HEK293 (cell line): ENCODE data around the gene AIFM1.

Experiments used
- CTCF ChIA-PET: fragments of 350-600 bp; formaldehyde crosslinking; extraction: SDS; loops from one replicate; lab custom pipeline; 2021; ENCODE audit warnings: antibody characterized with exemption; lab: Yijun Ruan, JAX
- POLR2A ChIA-PET: fragments of 300-600 bp; formaldehyde crosslinking; extraction: SDS; loops from one replicate; lab custom pipeline; 2020; ENCODE audit warnings: antibody characterized with exemption, inconsistent platforms; lab: Yijun Ruan, JAX
- H3K27ac ChIP-seq: fragments of 200-500 bp; sonication (Bioruptor generic); 2 replicates; pipeline ENCODE4 v1.5.1; 2014; ENCODE audit warnings: low read depth, low read length, control low read depth, inconsistent platforms; ENCODE audit errors: extremely low read depth
- H3K36me3 ChIP-seq, 2 experiments: fragments of 200-500 bp in 1 of 2; sonication (Bioruptor generic) in 1 of 2; 1 replicate in 1 of 2; 2 replicates in 1 of 2; pipeline ENCODE4 v1.5.1; 2014 to 2017; ENCODE audit warnings: inconsistent platforms in 2 of 2, low read length in 2 of 2; ENCODE audit not compliant: control insufficient read depth in 2 of 2, insufficient read depth in 1 of 2
- H3K4me1 ChIP-seq: fragments of 200-500 bp; sonication (Bioruptor generic); 2 replicates; pipeline ENCODE4 v1.5.1; 2014; ENCODE audit warnings: mild to moderate bottlenecking, low read length, inconsistent platforms; ENCODE audit not compliant: control insufficient read depth, insufficient read depth
- H3K4me3 ChIP-seq: 2 replicates; pipeline ENCODE4 v1.5.1; 2011; ENCODE audit warnings: low read depth, mild to moderate bottlenecking, control low read depth, low read length, moderate library complexity
- H3K9me3 ChIP-seq: fragments of 200-500 bp; sonication (Bioruptor generic); 2 replicates; pipeline ENCODE4 v1.5.1; 2014; ENCODE audit warnings: low read depth, low read length, inconsistent platforms; ENCODE audit not compliant: control insufficient read depth, insufficient read depth
- KLF17 ChIP-seq: fragments of 450-650 bp; formaldehyde crosslinking; IDR thresholded peaks from 2 replicates; pipeline ENCODE4 v1.5.1; 2016; ENCODE audit warnings: missing biosample characterization, missing genetic modification characterization
- KLF7 ChIP-seq: fragments of 450-650 bp; formaldehyde crosslinking; IDR thresholded peaks from 2 replicates; pipeline ENCODE4 v1.5.1; 2016; ENCODE audit warnings: missing biosample characterization, missing genetic modification characterization, borderline replicate concordance
- MEIS1 ChIP-seq: sonication (generic); formaldehyde crosslinking; IDR thresholded peaks from 2 replicates; pipeline ENCODE4 v1.8.1; 2022; ENCODE audit warnings: missing genetic modification reagents, mild to moderate bottlenecking, borderline replicate concordance
- REPIN1 ChIP-seq: fragments of 450-650 bp; formaldehyde crosslinking; IDR thresholded peaks from 2 replicates; pipeline ENCODE4 v1.5.1; 2017; ENCODE audit warnings: missing biosample characterization, missing genetic modification characterization, low read depth
- SP2 ChIP-seq: fragments of 450-650 bp; formaldehyde crosslinking; IDR thresholded peaks from 2 replicates; pipeline ENCODE4 v1.5.1; 2016; ENCODE audit warnings: missing biosample characterization, missing genetic modification characterization
- TRIM28 ChIP-seq: IDR thresholded peaks from 2 replicates; pipeline ENCODE4 v1.6.1; 2011; ENCODE audit warnings: low read length, control low read depth, borderline replicate concordance
- TSHZ1 ChIP-seq: fragments of 450-650 bp; formaldehyde crosslinking; IDR thresholded peaks from 2 replicates; pipeline ENCODE4 v1.5.1; 2016; ENCODE audit warnings: missing biosample characterization, missing genetic modification characterization, borderline replicate concordance
- ZFP37 ChIP-seq: fragments of 450-650 bp; formaldehyde crosslinking; IDR thresholded peaks from 2 replicates; pipeline ENCODE4 v1.5.1; 2016; ENCODE audit warnings: missing biosample characterization, missing genetic modification characterization
- ZIC2 ChIP-seq: fragments of 450-650 bp; formaldehyde crosslinking; IDR thresholded peaks from 2 replicates; pipeline ENCODE4 v1.5.1; 2016; ENCODE audit warnings: missing biosample characterization, missing genetic modification characterization
- ZNF114 ChIP-seq: fragments of 450-650 bp; formaldehyde crosslinking; IDR thresholded peaks from 2 replicates; pipeline ENCODE4 v1.5.0; 2017; ENCODE audit warnings: missing biosample characterization, missing genetic modification characterization
- ZNF211 ChIP-seq: fragments of 450-650 bp; formaldehyde crosslinking; IDR thresholded peaks from 2 replicates; pipeline ENCODE4 v1.5.1; 2016; ENCODE audit warnings: low read depth, missing biosample characterization, missing genetic modification characterization
- ZNF223 ChIP-seq: fragments of 450-650 bp; formaldehyde crosslinking; IDR thresholded peaks from 2 replicates; pipeline ENCODE4 v1.5.1; 2016; ENCODE audit warnings: missing biosample characterization, missing genetic modification characterization
- ZNF23 ChIP-seq: fragments of 450-650 bp; formaldehyde crosslinking; IDR thresholded peaks from 2 replicates; pipeline ENCODE4 v1.5.1; 2016; ENCODE audit warnings: missing biosample characterization, missing genetic modification characterization, borderline replicate concordance
- ZNF302 ChIP-seq: fragments of 450-650 bp; formaldehyde crosslinking; IDR thresholded peaks from 2 replicates; pipeline ENCODE4 v1.5.1; 2016; ENCODE audit warnings: missing biosample characterization, missing genetic modification characterization, low read depth
- ZNF335 ChIP-seq: fragments of 450-650 bp; formaldehyde crosslinking; conservative IDR thresholded peaks from 2 replicates; pipeline ENCODE4 v1.5.1; 2016; ENCODE audit warnings: missing biosample characterization, missing genetic modification characterization
- ZNF350 ChIP-seq: fragments of 450-650 bp; formaldehyde crosslinking; IDR thresholded peaks from 2 replicates; pipeline ENCODE4 v1.5.0; 2017; ENCODE audit warnings: missing biosample characterization, mild to moderate bottlenecking, missing genetic modification characterization
- ZNF366 ChIP-seq: fragments of 450-650 bp; formaldehyde crosslinking; conservative IDR thresholded peaks from 2 replicates; pipeline ENCODE4 v1.5.1; 2016; ENCODE audit warnings: missing biosample characterization, missing genetic modification characterization
- ZNF404 ChIP-seq: fragments of 450-650 bp; formaldehyde crosslinking; IDR thresholded peaks from 2 replicates; pipeline ENCODE4 v1.5.1; 2017; ENCODE audit warnings: missing biosample characterization, missing genetic modification characterization
- ZNF426 ChIP-seq: fragments of 450-650 bp; formaldehyde crosslinking; IDR thresholded peaks from 2 replicates; pipeline ENCODE4 v1.5.1; 2017; ENCODE audit warnings: missing biosample characterization, missing genetic modification characterization, mild to moderate bottlenecking, inconsistent platforms, moderate library complexity
- ZNF488 ChIP-seq: fragments of 450-650 bp; formaldehyde crosslinking; IDR thresholded peaks from 2 replicates; pipeline ENCODE4 v1.5.1; 2016; ENCODE audit warnings: missing biosample characterization, missing genetic modification characterization
- ZNF518A ChIP-seq: fragments of 450-650 bp; formaldehyde crosslinking; conservative IDR thresholded peaks from 2 replicates; pipeline ENCODE4 v1.5.1; 2016; ENCODE audit warnings: low read depth, missing biosample characterization, missing genetic modification characterization
- ZNF521 ChIP-seq: fragments of 450-650 bp; formaldehyde crosslinking; IDR thresholded peaks from 2 replicates; pipeline ENCODE4 v1.5.1; 2017; ENCODE audit warnings: missing biosample characterization, mild to moderate bottlenecking, missing genetic modification characterization
- ZNF544 ChIP-seq: fragments of 450-650 bp; formaldehyde crosslinking; IDR thresholded peaks from 2 replicates; pipeline ENCODE4 v1.5.0; 2017; ENCODE audit warnings: missing biosample characterization, missing genetic modification characterization
- ZNF571 ChIP-seq: fragments of 450-650 bp; formaldehyde crosslinking; IDR thresholded peaks from 2 replicates; pipeline ENCODE4 v1.5.0; 2017; ENCODE audit warnings: missing biosample characterization, missing genetic modification characterization
- ZNF580 ChIP-seq: fragments of 450-650 bp; formaldehyde crosslinking; IDR thresholded peaks from 2 replicates; pipeline ENCODE4 v1.5.1; 2016; ENCODE audit warnings: missing biosample characterization, missing genetic modification characterization
- ZNF660 ChIP-seq: fragments of 450-650 bp; IDR thresholded peaks from 2 replicates; pipeline ENCODE4 v1.5.1; 2018; ENCODE audit warnings: missing biosample characterization, mild to moderate bottlenecking, missing genetic modification characterization
- ZNF776 ChIP-seq: fragments of 450-650 bp; formaldehyde crosslinking; IDR thresholded peaks from 2 replicates; pipeline ENCODE4 v1.5.0; 2017; ENCODE audit warnings: missing biosample characterization, missing genetic modification characterization, borderline replicate concordance
- ZNF843 ChIP-seq: fragments of 450-650 bp; formaldehyde crosslinking; IDR thresholded peaks from 2 replicates; pipeline ENCODE4 v1.5.1; 2016; ENCODE audit warnings: missing biosample characterization, missing genetic modification characterization
- ZSCAN30 ChIP-seq: fragments of 450-650 bp; IDR thresholded peaks from 2 replicates; pipeline ENCODE4 v1.5.1; 2018; ENCODE audit warnings: missing biosample characterization, mild to moderate bottlenecking, missing genetic modification characterization, moderate library complexity

Gene AIFM1

GRCh38 chrX:130165181-130165702 is 399 bp downstream of the AIFM1 start:
- ChIA-PET CTCF (interaction anchor here (0.5 to 0.6 kb wide), 2 partner anchors 86 to 88 kb away, joined by 3 to 4 read pairs; no protein-coding TSS in a partner anchor), POLR2A (interaction anchor here (0.7 to 2.2 kb wide), 13 partner anchors 9 to 204 kb away, joined by 3 to 11 read pairs (median 4); partner anchors contain the start of gene ELF4)
- peak overlapping the region; percentile 64 for H3K4me3 ChIP-seq
- peaks cover 8% of the 10 kb centered on the region for H3K4me1 ChIP-seq
- no peaks in the 10 kb centered on the region for H3K9me3 ChIP-seq
- no peaks in the 10 kb centered on the region for H3K36me3 ChIP-seq
- H3K27ac ChIP-seq = peak overlapping the region; percentile 83
- TF ChIP-seq ZNF114 (tag by site-specific recombination) (no peak), ZNF580 (tag by site-specific recombination) (0 out of 2 replicates have a peak, but pooled peaks have one; percentile 21), ZNF302 (tag by site-specific recombination) (no peak), TRIM28 (no peak), ZNF521 (tag by site-specific recombination) (no peak), REPIN1 (no peak), ZNF544 (tag by site-specific recombination) (no peak), ZNF366 (no peak), ZNF404 (tag by site-specific recombination) (no peak), ZIC2 (tag by site-specific recombination) (no peak), ZNF843 (no peak), MEIS1 (no peak), ZNF571 (tag by site-specific recombination) (no peak), KLF17 (tag by site-specific recombination) (no peak), ZNF426 (tag by site-specific recombination) (no peak), ZNF335 (0 out of 2 replicates have a peak, but pooled peaks have one; percentile 59), SP2 (tag by site-specific recombination) (no peak), KLF7 (no peak), ZNF211 (no peak), ZSCAN30 (tag by site-specific recombination) (no peak), TSHZ1 (tag by site-specific recombination) (no peak), ZFP37 (tag by site-specific recombination) (peak; percentile 57; the same call in 1 of the 2 replicates), ZNF776 (tag by site-specific recombination) (no peak), ZNF223 (no peak), ZNF660 (tag by site-specific recombination) (no peak), ZNF350 (tag by site-specific recombination) (no peak), ZNF518A (tag by site-specific recombination) (no peak), ZNF23 (tag by site-specific recombination) (no peak), ZNF488 (tag by site-specific recombination) (no peak)
